Mesenchymal stem cell (in vitro differentiated cells and primary cell): Measurements from ENCODE around the gene CTDSP1.

ENCODE experiments used
- DNase-seq: peaks from one replicate; pipeline ENCODE4 v3.0.0-alpha.2; 2013
- H2AFZ ChIP-seq: one replicate; pipeline ENCODE4 v1.6.1; 2013; ENCODE audit warnings: low read depth, mild to moderate bottlenecking, control low read depth, inconsistent platforms, low read length, moderate library complexity
- H2AK5ac ChIP-seq: 2 replicates; pipeline ENCODE4 v1.6.1; 2013; ENCODE audit warnings: low read length, moderate library complexity, mild to moderate bottlenecking, inconsistent platforms; ENCODE audit not compliant: severe bottlenecking
- H2BK120ac ChIP-seq: one replicate; pipeline ENCODE4 v1.6.1; 2013; ENCODE audit warnings: low read depth, mild to moderate bottlenecking, inconsistent platforms, low read length, moderate library complexity
- H2BK12ac ChIP-seq, 2 experiments: one replicate each; pipeline ENCODE4 v1.6.1; 2013; ENCODE audit warnings: inconsistent platforms in 2 of 2, low read length in 2 of 2, mild to moderate bottlenecking in 2 of 2, moderate library complexity in 2 of 2, control low read depth in 1 of 2
- H2BK15ac ChIP-seq: one replicate; pipeline ENCODE4 v1.6.1; 2013; ENCODE audit warnings: mild to moderate bottlenecking, low read depth, inconsistent platforms; ENCODE audit not compliant: poor library complexity, severe bottlenecking
- H2BK5ac ChIP-seq: 2 replicates; pipeline ENCODE4 v1.6.1; 2013; ENCODE audit warnings: low read depth, mild to moderate bottlenecking, low read length, control low read depth, inconsistent platforms; ENCODE audit not compliant: poor library complexity, severe bottlenecking
- H3K14ac ChIP-seq, 2 experiments: one replicate each; pipeline ENCODE4 v1.6.1; 2013; ENCODE audit warnings: inconsistent platforms in 2 of 2, low read length in 2 of 2, control low read depth in 1 of 2, mild to moderate bottlenecking in 1 of 2, moderate library complexity in 1 of 2
- H3K18ac ChIP-seq, 2 experiments: one replicate each; pipeline ENCODE4 v1.6.1; 2013; ENCODE audit warnings: inconsistent platforms in 2 of 2, low read length in 2 of 2, control low read depth in 1 of 2, low read depth in 1 of 2, mild to moderate bottlenecking in 1 of 2
- H3K23ac ChIP-seq, 2 experiments: one replicate each; pipeline ENCODE4 v1.6.1; 2013; ENCODE audit warnings: inconsistent platforms in 2 of 2, low read length in 2 of 2, mild to moderate bottlenecking in 2 of 2, moderate library complexity in 2 of 2, control low read depth in 1 of 2
- H3K27ac ChIP-seq: 2 replicates; pipeline ENCODE4 v1.5.1; 2013; ENCODE audit warnings: mild to moderate bottlenecking, moderate library complexity, low read length, control low read depth, inconsistent platforms; ENCODE audit not compliant: poor library complexity, severe bottlenecking
- H3K27me3 ChIP-seq, 2 experiments: 2 replicates each; pipeline versions ENCODE4 v1.6.1 to v1.7.0; 2013; ENCODE audit warnings: low read length in 2 of 2, mild to moderate bottlenecking in 2 of 2, moderate library complexity in 2 of 2, control low read depth in 1 of 2, inconsistent platforms in 1 of 2; ENCODE audit not compliant: control insufficient read depth in 1 of 2, insufficient read depth in 1 of 2
- H3K36me3 ChIP-seq, 2 experiments: 2 replicates each; pipeline versions ENCODE4 v1.6.1 to v1.7.0; 2013; ENCODE audit warnings: low read length in 2 of 2, control low read depth in 1 of 2, inconsistent platforms in 1 of 2, low read depth in 1 of 2, mild to moderate bottlenecking in 1 of 2; ENCODE audit not compliant: insufficient read depth in 2 of 2, control insufficient read depth in 1 of 2
- H3K4ac ChIP-seq, 2 experiments: one replicate each; pipeline ENCODE4 v1.6.1; 2013; ENCODE audit warnings: inconsistent platforms in 2 of 2, low read length in 2 of 2, mild to moderate bottlenecking in 2 of 2, moderate library complexity in 2 of 2, control low read depth in 1 of 2, low read depth in 1 of 2
- H3K4me1 ChIP-seq: 2 replicates; pipeline ENCODE4 v1.6.1; 2013; ENCODE audit warnings: low read depth, low read length, control low read depth; ENCODE audit not compliant: control insufficient read depth, insufficient read depth
- H3K4me2 ChIP-seq: 2 replicates; pipeline ENCODE4 v1.6.1; 2013; ENCODE audit warnings: low read length, mild to moderate bottlenecking, inconsistent platforms; ENCODE audit not compliant: poor library complexity, severe bottlenecking
- H3K4me3 ChIP-seq, 2 experiments: 2 replicates each; pipeline versions ENCODE4 v1.5.1 to v1.7.0; 2013; ENCODE audit warnings: low read length in 2 of 2, mild to moderate bottlenecking in 2 of 2, control low read depth in 1 of 2, low read depth in 1 of 2; ENCODE audit not compliant: insufficient read depth in 1 of 2
- H3K79me1 ChIP-seq: replicated peaks from 2 replicates; pipeline ENCODE4 v1.6.1; 2013; ENCODE audit warnings: mild to moderate bottlenecking, control low read depth, low read length, inconsistent platforms; ENCODE audit not compliant: poor library complexity, severe bottlenecking
- H3K9ac ChIP-seq: 2 replicates; pipeline ENCODE4 v1.7.0; 2013; ENCODE audit warnings: mild to moderate bottlenecking, low read length, moderate library complexity
- H3K9me3 ChIP-seq: 2 replicates; pipeline ENCODE4 v1.7.0; 2013; ENCODE audit warnings: mild to moderate bottlenecking, low read length; ENCODE audit not compliant: control insufficient read depth
- H4K8ac ChIP-seq: one replicate; pipeline ENCODE4 v1.6.1; 2013; ENCODE audit warnings: inconsistent platforms, mild to moderate bottlenecking, low read length, moderate library complexity
- H4K91ac ChIP-seq: one replicate; pipeline ENCODE4 v1.6.1; 2013; ENCODE audit warnings: mild to moderate bottlenecking, low read length, inconsistent platforms
- WGBS: methylation state at CpG from one replicate; pipeline ENCODE4 v1.1.7; 2013; ENCODE audit warnings: mixed read lengths; 5-methylcytosine and 5-hydroxymethylcytosine counted together

Gene CTDSP1

DNA sequence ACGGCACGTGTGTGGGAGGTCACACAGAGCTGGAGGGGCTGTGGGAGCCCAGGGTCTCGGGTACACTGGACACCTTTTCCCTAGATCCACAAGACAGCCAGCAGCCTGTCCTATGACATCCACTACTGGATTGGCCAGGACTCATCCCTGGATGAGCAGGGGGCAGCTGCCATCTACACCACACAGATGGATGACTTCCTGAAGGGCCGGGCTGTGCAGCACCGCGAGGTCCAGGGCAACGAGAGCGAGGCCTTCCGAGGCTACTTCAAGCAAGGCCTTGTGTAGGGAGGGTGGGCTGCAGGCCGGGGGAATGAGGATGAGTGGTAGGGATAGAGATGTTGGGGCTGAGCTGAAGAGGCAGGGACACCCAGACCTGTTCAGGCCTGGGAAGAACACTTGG, 25.9 kb downstream of the CTDSP1 start:
- Histone ChIP-seq H3K9ac (no peak overlapping the region), H3K14ac (no peak overlapping the region), H3K9me3 (no peaks in the 10 kb centered on the region), H3K4me2 (no peak overlapping the region), H2BK15ac (no peak overlapping the region), H3K27me3 (peaks cover 0 to 14% of the 10 kb centered on the region in 2 experiments), H4K91ac (peak overlapping the region; percentile 71), H2AK5ac (no peak overlapping the region), H3K79me1 (no peaks in the 10 kb centered on the region), H2BK5ac (no peak overlapping the region), H2BK120ac (no peak overlapping the region), H2BK12ac (no peak overlapping the region), H3K36me3 (peaks cover 0 to 3% of the 10 kb centered on the region in 2 experiments), H3K18ac (no peak overlapping the region), H3K4me3 (no peak overlapping the region), H3K27ac (no peak overlapping the region), H3K4me1 (peaks cover 2% of the 10 kb centered on the region), H4K8ac (no peak overlapping the region), H2AFZ (no peak overlapping the region), H3K4ac (no peak overlapping the region), H3K23ac (no peak overlapping the region)
- WGBS = 90% methylated on average over 10 of the region's 10 CpGs
- DNase-seq = no peak

- Histone ChIP-seq H2AK5ac (no peak overlapping the region), H3K27ac (no peak overlapping the region), H3K4me2 (no peak overlapping the region), H3K4me1 (peaks cover 2% of the 10 kb centered on the region), H2BK15ac (no peak overlapping the region), H3K4ac (no peak overlapping the region), H3K4me3 (no peak overlapping the region), H3K14ac (no peak overlapping the region), H2BK5ac (no peak overlapping the region), H3K9ac (no peak overlapping the region), H3K27me3 (peaks cover 14 to 29% of the 10 kb centered on the region in 2 experiments), H3K36me3 (peaks cover 0 to 3% of the 10 kb centered on the region in 2 experiments), H3K18ac (no peak overlapping the region), H3K9me3 (no peaks in the 10 kb centered on the region), H2AFZ (no peak overlapping the region), H3K79me1 (no peaks in the 10 kb centered on the region), H2BK12ac (no peak overlapping the region), H4K91ac (no peak overlapping the region), H4K8ac (no peak overlapping the region), H3K23ac (no peak overlapping the region), H2BK120ac (no peak overlapping the region)
- no peak for DNase-seq
- WGBS = 69% methylated on average over 11 of the region's 11 CpGs
Measured at GRCh38 chr2:218427741-218428140, 28.1 kb downstream of the CTDSP1 start.

- Histone ChIP-seq H2BK15ac (no peak overlapping the region), H3K4me1 (peaks cover 2% of the 10 kb centered on the region), H3K27ac (no peak overlapping the region), H2AK5ac (no peak overlapping the region), H3K18ac (no peak overlapping the region), H3K14ac (no peak overlapping the region), H2AFZ (no peak overlapping the region), H2BK5ac (no peak overlapping the region), H3K4ac (peak overlapping the region in 1 of 2 experiments; percentile 9), H3K79me1 (no peaks in the 10 kb centered on the region), H3K4me2 (no peak overlapping the region), H3K27me3 (peaks cover 15 to 28% of the 10 kb centered on the region in 2 experiments), H2BK12ac (no peak overlapping the region), H4K8ac (no peak overlapping the region), H3K4me3 (no peak overlapping the region), H4K91ac (peak overlapping the region; percentile 35), H3K9ac (no peak overlapping the region), H2BK120ac (no peak overlapping the region), H3K9me3 (no peaks in the 10 kb centered on the region), H3K23ac (no peak overlapping the region), H3K36me3 (peaks cover 0 to 3% of the 10 kb centered on the region in 2 experiments)
- WGBS = 92% methylated on average over 24 of the region's 24 CpGs
- no peak for DNase-seq
Measured at GRCh38 chr2:218428846-218429558, 29.3 kb downstream of the CTDSP1 start.

DNA sequence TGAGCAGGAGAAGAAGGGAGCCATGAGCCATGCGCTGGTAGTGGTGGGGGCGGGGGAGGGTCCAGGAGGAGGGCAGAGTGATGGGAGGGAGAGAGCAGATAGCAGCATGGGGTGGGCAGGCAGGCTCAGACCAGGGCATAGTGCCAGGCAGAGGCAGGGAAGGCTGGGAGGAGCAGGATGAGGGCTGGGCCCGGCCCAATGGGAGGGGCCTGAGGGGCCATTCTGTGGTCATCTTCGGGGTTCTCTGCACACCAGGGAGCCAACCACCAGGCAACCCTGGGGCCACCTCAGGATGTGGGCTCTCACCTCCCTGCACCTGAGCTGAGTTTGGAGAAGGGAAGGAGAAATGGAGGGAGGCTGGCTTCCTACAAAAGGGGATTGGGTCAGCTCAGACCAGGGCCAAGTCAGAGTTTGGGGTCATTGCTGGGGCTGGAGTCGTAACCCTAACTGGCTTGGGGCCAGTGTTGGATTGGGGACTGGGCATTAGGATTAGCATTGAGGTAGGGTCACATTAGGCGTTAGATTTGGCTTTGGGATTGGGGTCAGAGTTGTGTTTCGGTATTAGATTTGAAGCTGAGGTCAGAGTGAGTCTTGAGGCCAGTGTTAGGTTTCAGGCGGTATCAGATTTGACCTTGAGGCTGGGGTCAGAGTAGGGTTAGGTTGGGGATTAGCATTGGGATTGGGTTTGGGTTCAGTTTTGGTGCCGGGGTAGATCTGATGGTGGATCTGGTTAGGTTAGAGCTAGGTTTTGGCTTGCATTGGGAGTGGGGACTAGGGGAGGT, 30.4 kb downstream of the CTDSP1 start:
- H3K4me2 ChIP-seq = no peak overlapping the region
- no peaks in the 10 kb centered on the region for H3K79me1 ChIP-seq
- H3K36me3 ChIP-seq = peaks cover 0 to 3% of the 10 kb centered on the region in 2 experiments
- no peak overlapping the region for H2BK15ac ChIP-seq
- no peak overlapping the region for H4K8ac ChIP-seq
- no peak for DNase-seq
- H3K4ac ChIP-seq = no peak overlapping the region
- peaks cover 2% of the 10 kb centered on the region for H3K4me1 ChIP-seq
- no peak overlapping the region for H2BK120ac ChIP-seq
- WGBS = 81% methylated on average over 8 of the region's 9 CpGs
- no peak overlapping the region for H2BK12ac ChIP-seq
- no peaks in the 10 kb centered on the region for H3K9me3 ChIP-seq
- no peak overlapping the region for H4K91ac ChIP-seq
- no peak overlapping the region for H2AFZ ChIP-seq
- H3K4me3 ChIP-seq = no peak overlapping the region
- no peak overlapping the region for H3K18ac ChIP-seq
- no peak overlapping the region for H3K27ac ChIP-seq
- H3K9ac ChIP-seq = no peak overlapping the region
- H2BK5ac ChIP-seq = no peak overlapping the region
- no peak overlapping the region for H2AK5ac ChIP-seq
- no peak overlapping the region for H3K23ac ChIP-seq
- H3K27me3 ChIP-seq = peaks cover 15 to 28% of the 10 kb centered on the region in 2 experiments
- H3K14ac ChIP-seq = no peak overlapping the region
